Stimulated activated CD4-positive, alpha-beta T cell treated with anti-CD3 and anti-CD28 coated beads, Interleukin-1b, Interleukin-23, amount 100 ng/mL, for 48 hours (primary cell): ENCODE results near the gene ISX.

Experiments used
- DNase-seq: peaks from one replicate; pipeline ENCODE4 v3.0.0-alpha.2; 2020

ISX gene

DNA sequence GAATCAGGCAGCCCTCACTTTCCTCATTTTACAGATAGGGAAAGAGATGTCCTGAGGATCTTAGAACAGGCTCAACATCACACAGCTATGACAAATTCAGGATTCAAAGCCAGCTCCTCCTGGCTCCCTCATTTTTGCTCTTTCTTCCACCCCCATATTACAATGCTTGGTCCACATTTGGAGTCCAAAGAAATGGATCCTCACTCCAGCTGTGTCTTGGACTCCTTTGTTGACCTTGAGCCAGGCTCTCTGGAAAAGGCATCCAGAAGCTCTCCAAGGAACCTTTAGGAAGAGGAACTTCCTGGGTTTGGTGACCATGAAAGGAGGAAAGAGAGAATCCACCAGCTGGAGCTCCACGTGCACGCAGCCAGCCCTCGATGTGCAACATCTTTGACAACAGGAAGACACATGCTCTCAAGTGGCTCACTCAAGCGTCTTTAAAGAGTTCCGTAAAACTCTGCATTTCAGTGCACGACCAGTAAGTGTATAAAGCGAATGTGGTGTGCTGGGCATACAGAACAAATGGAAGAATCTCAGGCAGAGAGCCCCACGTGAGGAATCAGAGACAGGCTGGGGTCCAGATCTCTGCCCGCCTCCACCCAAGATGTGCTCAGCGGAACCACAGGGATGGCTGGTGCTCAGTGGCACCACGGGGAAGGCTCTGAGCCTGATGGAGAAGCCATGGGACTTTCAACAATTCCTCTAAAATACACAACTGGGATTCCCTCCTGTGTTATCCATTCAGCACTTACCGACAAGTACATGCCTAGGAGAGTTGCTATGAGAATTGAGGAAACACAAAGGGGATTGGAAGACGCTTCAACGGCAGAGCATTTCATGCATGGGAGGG lies 48.4 kb downstream of the ISX start:
- DNase-seq, result no peak

DNA sequence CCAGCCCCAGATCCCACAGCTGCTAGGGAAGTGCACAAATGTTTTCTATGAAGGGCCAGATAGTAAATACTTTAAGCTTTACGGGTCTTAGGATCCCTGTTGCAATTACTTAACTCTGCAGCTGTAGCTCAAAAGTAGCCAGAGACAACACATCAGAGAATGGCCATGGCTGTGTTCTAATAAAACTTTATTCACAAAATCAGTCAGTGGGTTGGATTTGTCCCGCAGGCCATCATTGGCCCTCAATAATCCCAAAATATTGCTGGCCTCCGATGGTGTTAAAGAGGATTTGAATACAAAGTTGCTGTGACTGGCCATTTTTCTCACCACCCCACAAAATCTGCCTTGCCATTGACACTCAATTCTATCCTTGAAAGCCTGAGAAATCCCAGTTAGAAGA lies 49.6 kb downstream of the ISX start:
- DNase-seq, result no peak

DNA sequence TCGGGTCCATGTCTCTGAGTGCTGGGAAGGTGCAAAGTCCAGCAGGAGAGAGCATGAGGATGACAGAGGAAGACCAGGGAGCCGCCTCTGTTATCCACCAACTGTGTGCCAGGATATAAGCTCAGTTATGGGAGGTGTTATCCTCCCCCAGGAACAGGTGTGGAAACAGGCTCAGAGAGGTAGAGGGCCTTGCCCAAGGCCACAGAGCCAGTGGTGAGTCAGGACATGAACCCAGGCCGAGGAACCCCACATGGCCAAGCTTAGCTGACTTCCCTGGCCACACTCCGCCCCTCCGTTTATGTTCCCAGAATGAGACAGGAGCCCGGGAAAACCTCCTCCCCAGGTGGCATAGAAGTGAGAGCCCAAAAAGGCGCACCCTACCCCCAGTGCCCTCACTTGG lies 50.3 kb downstream of the ISX start:
- no peak for DNase-seq

DNA sequence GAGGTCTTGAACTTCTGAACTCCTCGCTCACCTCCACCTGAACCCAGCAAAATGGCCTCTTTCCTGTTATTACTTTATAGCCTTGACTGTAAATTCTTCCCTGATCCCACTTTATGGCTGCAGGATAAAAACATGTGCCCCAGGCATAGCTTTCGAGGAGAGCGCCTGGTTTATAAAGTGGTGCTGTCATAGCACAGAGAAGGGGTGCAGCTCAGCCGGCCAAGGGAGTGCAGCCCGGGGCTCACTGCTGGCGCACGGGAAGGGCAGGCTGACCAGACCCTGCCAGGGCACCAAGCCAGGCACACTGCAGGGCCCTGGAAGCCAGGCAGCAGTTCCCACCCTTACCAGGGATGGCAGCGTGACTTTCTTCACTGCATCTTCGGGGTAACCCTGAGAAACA lies 50.9 kb downstream of the ISX start:
- DNase-seq, result no peak

DNA sequence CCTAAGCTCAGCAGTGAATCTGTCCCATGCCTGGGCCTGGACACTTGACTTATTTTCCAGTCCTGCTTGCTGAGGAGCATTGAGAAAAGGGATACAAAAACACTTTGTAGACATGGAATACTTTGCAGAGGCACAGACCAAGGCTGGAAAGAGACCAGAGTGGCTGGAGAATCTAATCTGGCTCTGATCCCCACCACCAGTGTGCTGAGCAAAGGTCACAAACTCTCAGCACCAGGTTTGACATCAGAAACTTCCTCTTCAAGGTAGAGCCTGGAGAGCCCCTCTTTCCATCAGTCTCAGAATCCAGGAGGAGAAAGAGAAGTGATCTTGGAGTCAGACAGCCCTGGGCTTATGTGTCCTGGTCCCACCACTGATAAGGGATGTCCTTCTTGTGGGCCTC lies 53.5 kb downstream of the ISX start:
- no peak for DNase-seq

DNA sequence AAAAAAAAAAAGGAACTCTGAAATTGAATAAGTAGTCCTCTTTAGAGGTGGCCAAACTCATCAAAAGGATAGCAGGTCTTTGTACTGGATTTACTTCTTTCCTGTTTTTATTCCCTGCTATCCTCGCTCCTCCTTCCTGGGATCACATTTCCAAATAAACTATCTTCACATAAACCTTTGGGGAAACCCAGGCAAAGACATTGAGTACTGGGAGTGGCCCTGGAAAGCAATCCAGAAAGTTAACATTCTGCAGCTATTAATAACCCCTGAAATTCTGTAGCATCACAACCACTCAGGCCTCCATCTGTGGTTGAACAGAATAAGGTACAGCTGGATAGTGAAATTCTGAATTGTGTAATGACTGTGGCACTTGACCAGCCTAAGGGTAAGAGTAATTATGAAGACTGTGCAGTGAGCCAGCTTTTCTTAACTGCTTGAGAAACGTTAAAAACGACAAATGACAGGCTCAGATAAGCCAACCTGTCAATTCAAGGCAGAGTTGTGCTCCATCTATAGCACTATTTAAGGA lies 58.8 kb downstream of the ISX start:
- no peak for DNase-seq

DNA sequence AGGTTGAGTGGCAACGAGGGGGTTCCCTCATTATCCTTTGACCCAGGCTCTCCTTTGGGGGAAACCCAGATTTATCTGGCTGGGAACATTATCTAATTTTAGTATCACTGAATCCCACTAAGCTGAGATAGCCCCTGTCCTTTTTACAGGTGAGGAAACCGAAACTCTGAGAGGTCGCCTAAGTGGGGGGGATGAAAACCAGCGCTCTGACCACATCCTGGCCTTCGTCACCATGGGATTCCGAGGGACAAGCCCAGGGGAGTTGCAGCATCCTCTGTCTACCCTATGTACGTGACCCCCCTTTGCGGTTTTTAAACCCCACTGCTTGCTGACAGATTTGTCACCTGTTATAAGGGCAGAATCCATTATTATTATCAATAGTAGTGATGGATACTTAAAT lies 61.0 kb downstream of the ISX start:
- no peak for DNase-seq

DNA sequence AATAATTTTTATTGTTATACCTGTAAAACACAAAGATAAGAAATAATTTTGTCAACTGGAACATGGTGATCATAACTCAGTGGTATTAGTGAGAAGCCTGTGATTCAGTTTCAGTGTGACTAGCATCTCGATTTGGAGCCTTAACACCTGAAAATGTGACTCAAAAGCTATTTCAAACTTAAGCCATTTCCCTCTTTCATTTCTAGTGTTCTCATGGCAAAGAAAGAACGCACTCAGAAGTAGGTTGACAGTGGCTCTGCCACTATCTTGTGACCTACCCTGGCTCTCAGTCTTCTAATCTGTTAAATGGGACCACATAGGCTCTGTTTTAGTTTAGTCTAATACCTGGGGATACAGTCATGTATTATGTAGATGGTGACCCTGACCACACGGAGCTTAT lies 62.7 kb downstream of the ISX start:
- DNase-seq, result no peak

DNA sequence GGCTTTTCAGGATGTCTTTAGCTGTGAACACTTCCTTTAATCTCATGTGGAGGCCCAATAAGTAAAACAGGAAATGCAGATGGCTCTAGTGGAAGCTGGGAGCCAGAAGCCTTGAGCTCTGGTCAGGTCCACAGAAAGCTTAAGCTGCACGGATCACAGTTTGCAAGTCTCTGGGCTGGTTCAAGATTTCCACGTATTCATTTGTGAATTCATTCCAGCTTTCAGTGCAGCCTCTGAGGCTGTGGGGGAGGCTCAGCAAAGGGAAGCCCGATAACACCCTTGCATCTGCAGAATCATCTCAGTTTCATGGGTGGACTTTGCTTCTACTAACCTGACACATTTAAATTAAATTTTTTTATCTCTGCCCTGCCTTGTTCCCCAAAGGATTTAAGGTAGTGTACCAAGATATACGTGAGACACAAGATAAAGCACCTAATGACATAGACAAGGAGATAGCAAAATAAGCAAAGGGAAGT lies 65.6 kb downstream of the ISX start:
- DNase-seq, result no peak

DNA sequence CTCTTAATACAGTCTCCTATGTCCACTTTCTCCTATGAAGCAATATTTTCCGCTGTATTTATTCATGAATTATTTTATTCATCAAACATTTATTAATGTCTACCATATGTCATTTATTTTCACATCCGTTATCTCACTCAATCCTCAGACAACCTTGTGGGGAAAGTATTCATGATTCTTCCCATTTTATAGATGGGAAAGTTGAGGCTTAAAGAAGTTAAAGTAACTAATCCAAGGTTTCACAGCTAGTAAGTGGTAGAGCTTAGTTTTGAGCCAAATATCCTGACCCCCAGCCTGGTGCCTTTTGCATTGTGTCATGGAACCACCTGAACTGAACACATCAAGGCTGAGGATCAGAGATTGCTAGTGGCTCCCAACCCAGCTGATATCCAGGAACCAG lies 66.6 kb downstream of the ISX start:
- DNase-seq, result no peak

DNA sequence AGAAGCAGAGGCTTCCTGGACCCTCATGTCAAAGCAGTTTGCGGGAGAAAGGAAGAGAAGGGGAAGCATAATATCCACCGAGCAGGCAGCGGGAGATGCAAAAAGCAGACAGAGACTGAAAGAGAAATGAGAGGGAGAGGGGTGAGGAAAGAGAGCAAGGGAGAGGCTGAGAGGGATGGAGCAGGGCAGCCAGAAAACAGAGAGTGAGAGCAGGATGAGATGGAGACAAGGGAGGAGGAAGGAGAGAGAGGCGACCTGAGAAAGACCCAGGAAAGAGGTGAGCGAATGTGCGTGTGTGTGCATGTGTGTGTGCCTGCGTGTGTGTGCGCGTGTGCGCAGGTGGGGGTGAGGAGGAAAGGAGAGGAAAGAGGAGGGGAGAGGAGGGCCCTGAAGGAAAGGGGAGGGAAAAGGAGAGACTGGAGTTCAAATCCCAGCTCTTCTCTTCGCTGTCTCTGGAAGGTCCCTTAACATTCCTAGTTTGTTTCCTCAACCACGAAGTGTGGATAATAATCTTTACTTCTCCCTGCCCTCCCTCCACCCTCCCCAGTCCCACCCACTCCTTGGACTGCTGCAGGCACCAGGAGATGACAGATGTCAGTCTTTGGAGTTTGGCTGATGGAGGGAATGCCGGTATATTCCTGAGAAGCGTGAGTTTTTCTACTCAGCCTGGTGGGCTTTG lies 67.9 kb downstream of the ISX start:
- DNase-seq, result no peak

DNA sequence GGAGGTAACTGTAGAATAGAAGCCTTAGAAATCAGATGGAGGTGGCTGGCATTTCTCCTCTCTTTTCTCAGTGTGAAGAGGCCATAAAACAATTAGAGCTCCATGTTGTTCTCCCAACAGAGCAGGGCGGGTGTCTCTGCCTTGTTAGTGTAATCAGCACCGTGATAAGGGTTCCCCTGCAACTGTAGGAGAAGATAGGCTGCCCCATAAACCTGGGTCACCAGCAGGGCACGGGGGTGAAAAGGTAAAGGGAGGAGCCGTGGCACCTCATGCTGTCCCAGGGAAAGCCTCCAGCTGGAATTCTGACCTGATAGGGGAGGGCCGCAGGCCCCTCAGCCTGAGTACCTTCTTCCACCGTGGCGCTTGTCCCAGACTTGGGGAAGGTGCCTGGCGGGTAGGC lies 68.7 kb downstream of the ISX start:
- no peak for DNase-seq

DNA sequence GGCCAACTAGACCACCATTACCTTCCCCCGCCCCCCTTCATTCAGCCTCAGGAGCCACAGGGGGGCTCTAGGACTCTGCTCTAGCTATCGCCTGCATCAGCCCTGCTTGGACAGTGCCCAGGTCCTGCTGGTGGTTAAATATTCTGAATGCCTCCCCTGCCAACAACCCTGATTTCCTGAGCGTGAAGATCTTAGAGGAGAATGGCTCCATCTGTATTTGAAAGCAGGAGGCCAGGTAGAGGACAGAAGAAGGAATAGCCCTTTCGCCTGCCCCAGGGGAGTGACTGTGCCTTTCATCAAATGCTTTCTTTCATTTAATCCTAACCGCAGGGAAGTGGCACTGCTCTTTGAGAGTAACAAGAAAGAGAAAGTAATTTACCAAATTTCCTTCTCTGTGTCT lies 69.2 kb downstream of the ISX start:
- DNase-seq, result no peak
